OCI-LY1 (cell line): Measurements from ENCODE around the gene ZFAND5.

ENCODE experiments used
- H2AFZ ChIP-seq: fragments of 200-600 bp; sonication (generic), shearing (Covaris generic); 2 replicates; pipeline ENCODE4 v1.6.0; 2014; ENCODE audit warnings: antibody characterized with exemption, mild to moderate bottlenecking, low read length
- H3F3A ChIP-seq: fragments of 200-600 bp; sonication (generic), shearing (Covaris generic); 2 replicates; pipeline ENCODE4 v1.6.0; 2014; ENCODE audit warnings: mild to moderate bottlenecking, antibody characterized with exemption, low read length, moderate library complexity; ENCODE audit not compliant: insufficient read depth
- H3K27ac ChIP-seq: fragments of 200-600 bp; sonication (generic); 2 replicates; pipeline ENCODE4 v1.5.1; 2014; ENCODE audit warnings: low read length, mixed run types, mild to moderate bottlenecking, low read depth; ENCODE audit not compliant: poor library complexity, severe bottlenecking
- H3K27me3 ChIP-seq: fragments of 200-600 bp; sonication (generic); 2 replicates; pipeline ENCODE4 v1.6.0; 2014; ENCODE audit warnings: antibody characterized with exemption, mild to moderate bottlenecking, low read length, moderate library complexity; ENCODE audit not compliant: insufficient read depth
- H3K36me3 ChIP-seq: fragments of 200-600 bp; sonication (generic); 2 replicates; pipeline ENCODE4 v1.6.1; 2014; ENCODE audit warnings: mild to moderate bottlenecking, antibody characterized with exemption, low read length, moderate library complexity, mixed read lengths; ENCODE audit not compliant: insufficient read depth
- H3K4me1 ChIP-seq: fragments of 200-600 bp; sonication (generic); 2 replicates; pipeline ENCODE4 v1.5.1; 2014; ENCODE audit warnings: mild to moderate bottlenecking, low read length, moderate library complexity; ENCODE audit not compliant: insufficient read depth, severe bottlenecking
- H3K4me2 ChIP-seq: fragments of 200-600 bp; sonication (generic), shearing (Covaris generic); 2 replicates; pipeline ENCODE4 v1.6.1; 2014; ENCODE audit warnings: low read length
- H3K4me3 ChIP-seq: fragments of 200-600 bp; sonication (generic); 2 replicates; pipeline ENCODE4 v1.5.1; 2014; ENCODE audit warnings: low read length, low read depth, mild to moderate bottlenecking, mixed read lengths; ENCODE audit not compliant: poor library complexity, severe bottlenecking
- H3K79me2 ChIP-seq: fragments of 200-600 bp; shearing (Covaris generic); 2 replicates; pipeline ENCODE4 v1.6.1; 2016; ENCODE audit warnings: mixed run types, low read length, mixed read lengths; ENCODE audit not compliant: insufficient read depth
- H3K9ac ChIP-seq: fragments of 200-600 bp; sonication (generic), shearing (Covaris generic); 2 replicates; pipeline ENCODE4 v1.6.1; 2014; ENCODE audit warnings: mild to moderate bottlenecking, low read length, mixed read lengths
- H3K9me2 ChIP-seq: fragments of 200-600 bp; sonication (generic), shearing (Covaris generic); 2 replicates; pipeline ENCODE4 v1.6.1; 2014; ENCODE audit warnings: low read depth, mild to moderate bottlenecking, low read length, mixed read lengths
- H3K9me3 ChIP-seq: fragments of 200-600 bp; shearing (Covaris generic); 2 replicates; pipeline ENCODE4 v1.6.1; 2014; ENCODE audit warnings: low read length, mixed read lengths
- H4K20me1 ChIP-seq: fragments of 200-600 bp; sonication (generic), shearing (Covaris generic); 2 replicates; pipeline ENCODE4 v1.6.0; 2016; ENCODE audit warnings: mild to moderate bottlenecking, low read length; ENCODE audit not compliant: insufficient read depth
- CTCF ChIP-seq: fragments of 200-600 bp; sonication (generic), shearing (Covaris generic); IDR thresholded peaks from 2 replicates; pipeline ENCODE4 v1.5.1; 2017; ENCODE audit warnings: mild to moderate bottlenecking, antibody characterized with exemption, low read length, moderate library complexity, mixed read lengths
- EZH2 ChIP-seq: fragments of 200-600 bp; sonication (generic), shearing (Covaris generic); IDR thresholded peaks from 2 replicates; pipeline ENCODE4 v1.8.0; 2017; ENCODE audit warnings: borderline replicate concordance, mixed run types, mild to moderate bottlenecking, antibody characterized with exemption, low read length, moderate library complexity, mixed read lengths

Gene ZFAND5

GRCh38 chr9:72390907-72391306, 25.9 kb upstream of the ZFAND5 start:
- H4K20me1 ChIP-seq = no peaks in the 10 kb centered on the region
- no peaks in the 10 kb centered on the region for H3F3A ChIP-seq
- H3K9me2 ChIP-seq = no peaks in the 10 kb centered on the region
- H3K36me3 ChIP-seq = no peaks in the 10 kb centered on the region
- no peaks in the 10 kb centered on the region for H3K4me1 ChIP-seq
- no peak overlapping the region for H3K9ac ChIP-seq
- no peak overlapping the region for H3K4me3 ChIP-seq
- no peak overlapping the region for H2AFZ ChIP-seq
- H3K4me2 ChIP-seq = no peak overlapping the region
- no peaks in the 10 kb centered on the region for H3K9me3 ChIP-seq
- H3K79me2 ChIP-seq = no peaks in the 10 kb centered on the region
- H3K27ac ChIP-seq = no peak overlapping the region
- H3K27me3 ChIP-seq = no peaks in the 10 kb centered on the region
- TF ChIP-seq CTCF = no peak
- no peak for TF ChIP-seq EZH2

DNA sequence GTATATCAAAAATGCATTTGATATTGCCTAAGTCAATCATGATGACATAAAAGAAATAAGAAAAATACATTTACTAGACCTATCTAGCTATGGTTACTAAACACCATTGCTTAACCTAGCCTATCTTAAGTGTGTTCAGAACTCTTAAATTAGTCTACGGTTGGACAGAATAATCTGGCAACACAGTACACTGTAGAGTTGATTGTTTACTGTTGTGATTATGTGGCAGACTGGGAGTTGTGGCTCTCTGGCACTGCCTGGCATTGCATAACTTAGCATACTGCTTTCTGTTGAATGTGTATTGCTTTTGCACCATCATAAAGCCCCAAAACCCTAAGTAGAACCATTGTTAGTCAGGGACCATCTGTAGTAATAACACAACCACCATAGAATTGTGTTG, 21.2 kb upstream of the ZFAND5 start:
- Histone ChIP-seq H3K9me3 (no peaks in the 10 kb centered on the region), H3K9ac (no peak overlapping the region), H3K27ac (no peak overlapping the region), H3K4me1 (no peaks in the 10 kb centered on the region), H3F3A (no peaks in the 10 kb centered on the region), H3K27me3 (0 out of 2 replicates have a peak, but pooled peaks cover 2% of the 10 kb centered on the region), H4K20me1 (no peaks in the 10 kb centered on the region), H3K36me3 (no peaks in the 10 kb centered on the region), H3K9me2 (no peaks in the 10 kb centered on the region), H2AFZ (no peak overlapping the region), H3K4me2 (no peak overlapping the region), H3K4me3 (no peak overlapping the region), H3K79me2 (no peaks in the 10 kb centered on the region)
- TF ChIP-seq EZH2 = no peak
- no peak for TF ChIP-seq CTCF

- Histone ChIP-seq H3F3A (no peaks in the 10 kb centered on the region), H3K9me3 (no peaks in the 10 kb centered on the region), H3K27ac (no peak overlapping the region), H3K36me3 (no peaks in the 10 kb centered on the region), H4K20me1 (no peaks in the 10 kb centered on the region), H3K27me3 (0 out of 2 replicates have a peak, but pooled peaks cover 2% of the 10 kb centered on the region), H3K9me2 (no peaks in the 10 kb centered on the region), H3K9ac (no peak overlapping the region), H2AFZ (no peak overlapping the region), H3K4me3 (no peak overlapping the region), H3K79me2 (no peaks in the 10 kb centered on the region), H3K4me2 (no peak overlapping the region), H3K4me1 (no peaks in the 10 kb centered on the region)
- TF ChIP-seq CTCF = no peak
These were observed 19.9 kb upstream of the ZFAND5 start for GRCh38 chr9:72384710-72385485.
